A673 (cell line): ENCODE data around the gene TPSD1. TPM values are rescaled to one million over a fixed set of nuclear protein-coding genes. Genes with fewer than 3 reads are reported as not detected.

Source experiments
- BruUV-seq: library from RNA; stranded (reverse); fragments of 400-500 nt; replicated peaks from 2 replicates; lab custom pipeline; 2021; lab: Mats Ljungman, UMichigan
- CTCF ChIA-PET: fragments of 300-600 bp; sonication (Branson Sonifier 250); formaldehyde crosslinking; loops from one replicate; lab custom pipeline; 2022; ENCODE audit warnings: antibody characterized with exemption; lab: Charles Lee
- POLR2A ChIA-PET: fragments of 300-600 bp; sonication (Branson Sonifier 250); formaldehyde crosslinking; loops from one replicate; lab custom pipeline; 2022; ENCODE audit warnings: antibody characterized with exemption; ENCODE audit not compliant: low non-redundant PET; lab: Charles Lee
- DNase-seq: peaks from one replicate; pipeline ENCODE4 v3.0.0-alpha.2; 2015; ENCODE audit warnings: low spot score
- H3K27ac ChIP-seq: fragments of 200-600 bp; sonication (generic); 2 replicates; pipeline ENCODE4 v1.5.1; 2016; ENCODE audit warnings: mixed run types, low read depth, mild to moderate bottlenecking, mixed read lengths, antibody characterized with exemption, low read length; ENCODE audit not compliant: poor library complexity, severe bottlenecking
- H3K27me3 ChIP-seq: fragments of 200-600 bp; sonication (generic); replicated peaks from 2 replicates; pipeline ENCODE4 v1.6.1; 2017; ENCODE audit warnings: mixed run types, low read depth, mild to moderate bottlenecking, mixed read lengths, antibody characterized with exemption, low read length; ENCODE audit not compliant: insufficient read depth, poor library complexity
- H3K36me3 ChIP-seq: fragments of 200-600 bp; sonication (generic); 2 replicates; pipeline ENCODE4 v1.6.1; 2016; ENCODE audit warnings: mixed run types, mild to moderate bottlenecking, mixed read lengths, antibody characterized with exemption, low read length; ENCODE audit not compliant: insufficient read depth, poor library complexity, severe bottlenecking
- H3K4me1 ChIP-seq: fragments of 200-600 bp; sonication (generic); 2 replicates; pipeline ENCODE4 v1.6.1; 2017; ENCODE audit warnings: mixed run types, mild to moderate bottlenecking, mixed read lengths, antibody characterized with exemption, low read length; ENCODE audit not compliant: insufficient read depth, poor library complexity, severe bottlenecking
- H3K4me3 ChIP-seq: fragments of 200-600 bp; sonication (generic); 2 replicates; pipeline ENCODE4 v1.5.1; 2016; ENCODE audit warnings: low read depth, mixed run types, mild to moderate bottlenecking, mixed read lengths, low read length; ENCODE audit not compliant: poor library complexity, severe bottlenecking
- H3K9me3 ChIP-seq: fragments of 200-600 bp; sonication (generic); 2 replicates; pipeline ENCODE4 v1.6.1; 2016; ENCODE audit warnings: mixed run types, low read depth, mild to moderate bottlenecking, mixed read lengths, antibody characterized with exemption, low read length; ENCODE audit not compliant: poor library complexity, severe bottlenecking
- EZH2 ChIP-seq: fragments of 200-600 bp; sonication (generic); IDR thresholded peaks from 2 replicates; pipeline ENCODE4 v1.6.1; 2017; ENCODE audit warnings: borderline replicate concordance, low read depth, mild to moderate bottlenecking, mixed read lengths, antibody characterized with exemption, low read length; ENCODE audit not compliant: poor library complexity, severe bottlenecking
- intact Hi-C: fragments of 100-400 bp; cut with micrococcal nuclease; formaldehyde crosslinking; loops from one replicate; pipeline ENCODE4 v1.10.0; 2022; ENCODE audit not compliant: unreplicated experiment
- total RNA-seq: library from RNA; stranded (reverse); gene quantifications from 2 replicates; pipeline ENCODE4 v1.2.3, GENCODE V29; 2021
- TF ChIP-seq, protein P1 (sequence below): fragments of 300-800, 200-600 bp; sonication (generic); conservative IDR thresholded peaks from 2 replicates; pipeline ENCODE4 v1.5.1; 2017; ENCODE audit warnings: low read depth, mild to moderate bottlenecking, antibody characterized with exemption, low read length, moderate library complexity, mixed read lengths

Gene TPSD1
- total RNA-seq, 1 experiment from 2014 or later = 2.3 TPM

DNA sequence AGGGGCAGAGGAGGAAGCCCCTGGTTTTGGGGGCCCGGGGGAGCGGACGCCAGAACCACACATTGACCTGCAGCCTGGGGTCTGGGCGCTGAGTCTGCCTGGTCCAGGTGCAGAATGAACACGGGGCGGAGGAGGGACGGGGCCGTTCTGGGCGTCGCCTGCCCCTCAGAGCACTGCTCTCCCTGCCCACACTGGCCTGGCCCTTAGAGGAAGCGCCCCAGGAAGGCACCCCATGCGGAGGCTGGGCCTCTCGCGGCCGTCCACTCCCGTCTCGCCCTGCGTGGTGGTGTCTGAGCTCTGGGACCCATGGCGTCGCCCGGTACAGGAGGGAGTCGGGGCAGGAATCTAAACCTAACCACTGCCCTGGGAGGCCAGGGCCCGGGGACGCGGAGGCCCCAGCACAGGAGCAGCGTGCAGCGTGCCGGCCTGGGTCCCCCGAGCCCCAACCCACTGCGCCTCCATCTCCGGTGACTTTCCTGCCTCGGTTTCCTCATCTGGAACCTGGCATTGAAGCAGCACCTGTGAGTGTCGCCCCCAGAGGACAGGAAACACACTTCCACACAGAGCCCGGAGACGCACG, 4.3 kb downstream of the TPSD1 start:
- intact Hi-C loops = no loop called here
- H3K4me1 ChIP-seq = no peaks in the 10 kb centered on the region
- DNase-seq = no peak
- H3K27me3 ChIP-seq = no peaks in the 10 kb centered on the region
- no peak overlapping the region for H3K4me3 ChIP-seq
- TF ChIP-seq EZH2 = no peak
- TF ChIP-seq, protein P1, sequence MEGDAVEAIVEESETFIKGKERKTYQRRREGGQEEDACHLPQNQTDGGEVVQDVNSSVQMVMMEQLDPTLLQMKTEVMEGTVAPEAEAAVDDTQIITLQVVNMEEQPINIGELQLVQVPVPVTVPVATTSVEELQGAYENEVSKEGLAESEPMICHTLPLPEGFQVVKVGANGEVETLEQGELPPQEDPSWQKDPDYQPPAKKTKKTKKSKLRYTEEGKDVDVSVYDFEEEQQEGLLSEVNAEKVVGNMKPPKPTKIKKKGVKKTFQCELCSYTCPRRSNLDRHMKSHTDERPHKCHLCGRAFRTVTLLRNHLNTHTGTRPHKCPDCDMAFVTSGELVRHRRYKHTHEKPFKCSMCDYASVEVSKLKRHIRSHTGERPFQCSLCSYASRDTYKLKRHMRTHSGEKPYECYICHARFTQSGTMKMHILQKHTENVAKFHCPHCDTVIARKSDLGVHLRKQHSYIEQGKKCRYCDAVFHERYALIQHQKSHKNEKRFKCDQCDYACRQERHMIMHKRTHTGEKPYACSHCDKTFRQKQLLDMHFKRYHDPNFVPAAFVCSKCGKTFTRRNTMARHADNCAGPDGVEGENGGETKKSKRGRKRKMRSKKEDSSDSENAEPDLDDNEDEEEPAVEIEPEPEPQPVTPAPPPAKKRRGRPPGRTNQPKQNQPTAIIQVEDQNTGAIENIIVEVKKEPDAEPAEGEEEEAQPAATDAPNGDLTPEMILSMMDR = no peak
- H3K9me3 ChIP-seq = no peaks in the 10 kb centered on the region
- BruUV-seq = no TSS peak
- POLR2A ChIA-PET = no interaction called here
- no peak overlapping the region for H3K27ac ChIP-seq
- H3K36me3 ChIP-seq = no peaks in the 10 kb centered on the region
- CTCF ChIA-PET = no interaction called here

DNA sequence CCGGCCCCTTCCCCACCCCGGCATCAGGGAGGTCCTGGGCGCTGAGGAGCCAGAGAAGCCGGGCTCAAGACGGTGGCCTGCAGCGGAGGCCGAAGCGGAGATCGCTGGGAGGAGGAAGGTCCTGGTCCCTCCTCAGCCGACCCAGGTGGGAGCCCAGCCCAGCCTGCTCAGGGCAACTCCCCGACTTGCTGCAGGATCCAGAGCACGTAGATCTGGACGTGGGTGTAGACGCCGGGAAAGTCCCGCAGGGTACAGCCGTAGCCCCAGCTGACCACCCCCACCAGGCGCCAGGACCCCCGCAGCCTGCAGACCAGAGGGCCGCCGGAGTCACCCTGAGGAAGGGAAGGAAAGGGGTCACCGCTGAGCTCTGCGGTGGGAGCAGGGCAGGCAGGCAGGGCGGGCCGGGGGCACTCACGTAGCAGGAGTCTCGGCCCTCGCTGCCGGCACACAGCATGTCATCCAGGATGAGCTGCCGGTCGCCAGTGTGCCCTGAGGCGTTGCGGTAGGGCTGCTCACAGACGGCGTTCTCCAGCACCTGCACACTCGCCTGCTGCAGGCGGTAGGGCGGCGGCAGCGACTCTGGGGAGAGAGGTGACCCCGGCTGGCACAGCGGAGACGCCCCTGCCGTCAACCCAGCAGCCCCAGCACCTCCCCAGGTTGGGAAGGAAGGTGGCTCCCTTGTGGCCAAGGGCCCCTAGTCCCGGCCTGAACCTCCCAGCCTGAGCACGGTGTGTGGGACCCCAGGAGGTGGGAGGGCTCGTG, 5.4 kb downstream of the TPSD1 start:
- ChIA-PET POLR2A (no interaction called here), CTCF (no interaction called here)
- no peaks in the 10 kb centered on the region for H3K9me3 ChIP-seq
- H3K27ac ChIP-seq = no peak overlapping the region
- DNase-seq = no peak
- no peaks in the 10 kb centered on the region for H3K36me3 ChIP-seq
- no peaks in the 10 kb centered on the region for H3K27me3 ChIP-seq
- H3K4me3 ChIP-seq = no peak overlapping the region
- BruUV-seq = no TSS peak
- intact Hi-C loops = no loop called here
- TF ChIP-seq, protein P1 = no peak
- no peak for TF ChIP-seq EZH2
- no peaks in the 10 kb centered on the region for H3K4me1 ChIP-seq

DNA sequence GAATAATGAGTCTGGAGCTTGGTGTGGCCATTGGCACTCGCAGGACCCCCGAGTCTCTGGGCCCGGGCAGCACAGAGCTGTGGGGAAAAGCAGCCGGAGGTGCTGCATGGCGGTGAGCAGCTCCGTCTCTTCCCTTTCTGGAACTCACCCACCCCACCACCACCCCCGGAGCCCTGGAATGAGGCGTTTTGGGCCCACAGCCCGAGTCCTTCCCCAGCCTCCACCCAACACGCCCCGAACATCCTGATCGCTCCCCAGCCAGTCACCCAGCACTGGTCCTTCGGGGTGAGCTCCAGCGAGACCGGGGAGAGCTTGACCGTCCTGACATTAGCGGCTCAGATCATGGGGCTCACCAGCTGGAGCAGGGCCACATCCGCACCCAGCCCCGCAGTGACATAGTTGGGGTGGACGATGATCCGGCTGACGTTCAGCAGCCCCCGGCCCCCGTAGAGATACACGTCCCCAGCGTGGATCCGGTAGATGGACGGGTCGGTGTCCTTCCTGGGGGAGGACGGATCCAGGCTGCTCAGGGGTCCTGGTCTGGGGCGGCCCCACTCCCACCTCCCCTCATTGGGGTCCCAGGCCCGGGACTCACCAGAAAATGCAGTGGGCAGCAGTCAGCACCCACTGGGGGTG, 6.5 kb downstream of the TPSD1 start:
- ChIA-PET CTCF (no interaction called here), POLR2A (no interaction called here)
- no TSS peak for BruUV-seq
- Histone ChIP-seq H3K9me3 (no peaks in the 10 kb centered on the region), H3K4me1 (no peaks in the 10 kb centered on the region), H3K36me3 (no peaks in the 10 kb centered on the region), H3K4me3 (no peak overlapping the region), H3K27me3 (no peaks in the 10 kb centered on the region), H3K27ac (no peak overlapping the region)
- no peak for TF ChIP-seq EZH2
- TF ChIP-seq, protein P1 = no peak
- DNase-seq = no peak
- intact Hi-C loops = no loop called here
